Right cardiac atrium (tissue), 5 donors: ENCODE results near the gene PRSS36. TPM values are rescaled to one million over a fixed set of nuclear protein-coding genes. Genes with fewer than 3 reads are reported as not detected.
"Not testable (repeated sequence)": the region's sequence is repeated elsewhere in the genome, so short reads cannot be mapped to it uniquely, and the experiment has no call there.

Experiments used
- ATAC-seq, 2 donors: fragments of 200-7000 bp; cut with Tn5 transposase; one replicate each; pipeline versions ENCODE4 v1.8.0 to v1.9.1; 2020; ENCODE audit warnings: moderate library complexity in 2 of 2, mild to moderate bottlenecking in 1 of 2
- DNase-seq, 3 donors: peaks; one replicate each; pipeline ENCODE4 v3.0.0-alpha.2; 2020
- H3K27ac ChIP-seq: one replicate; pipeline ENCODE4 v1.5.1; 2013; ENCODE audit warnings: mild to moderate bottlenecking, low read length, control low read depth, moderate library complexity
- H3K27me3 ChIP-seq: one replicate; pipeline ENCODE4 v1.6.1; 2013; ENCODE audit not compliant: control insufficient read depth, insufficient read depth
- H3K4me1 ChIP-seq: one replicate; pipeline ENCODE4 v1.6.1; 2013; ENCODE audit warnings: low read length; ENCODE audit not compliant: control insufficient read depth, insufficient read depth
- H3K4me3 ChIP-seq: one replicate; pipeline ENCODE4 v1.5.1; 2013; ENCODE audit warnings: low read length, control low read depth
- H3K9me3 ChIP-seq: one replicate; pipeline ENCODE4 v1.6.1; 2013; ENCODE audit warnings: low read length; ENCODE audit not compliant: control insufficient read depth
- WGBS: extraction: QIAGEN DNeasy Blood & Tissue Kit; methylation state at CpG from one replicate; pipeline ENCODE4 v1.1.7; 2013; 5-methylcytosine and 5-hydroxymethylcytosine counted together
- intact Hi-C, 4 donors: fragments of 100-400 bp; cut with DNase I; formaldehyde crosslinking; loops; one replicate each; pipeline versions ENCODE4 v1.11.0 to v1.14.0; 2022 to 2023
- polyA plus RNA-seq: library from polyadenylated mRNA; stranded (reverse); fragments of 200-250 nt; gene quantifications from one replicate; pipeline ENCODE4 v1.2.3, GENCODE V29; 2013
- total RNA-seq, 4 donors: library from RNA; stranded (reverse); fragmentation: NEBNext Ultra II Directional; extraction: Animal tissue kit (Norgen Biotek cat#: 25700); gene quantifications; one replicate each; pipeline ENCODE4 v1.2.1, GENCODE V29; 2021
- donor health status: healthy with polysubstance abuse.
- donor health status: DM: no; HTN: yes; CAD: no.
- donor health status: DM: no; HTN: no; CAD: no.
- donor health status: DM: no; HTN: yes; CAD: no; lungs with severe emphysema.
- donor health status: DM: yes; HTN: yes; CAD: no.

Gene PRSS36
- total and polyA plus RNA-seq, 5 donors, result 1.1 to 2.2 (median 1.7) TPM

- WGBS, result 22% methylated on average over 7 of the region's 7 CpGs
- no peak for DNase-seq
- intact Hi-C loops, result no loop called here
- ATAC-seq, result no peak
- no peak overlapping the region for H3K4me3 ChIP-seq
- peaks cover 8% of the 10 kb centered on the region for H3K4me1 ChIP-seq
- H3K27ac ChIP-seq, result no peak overlapping the region
- no peaks in the 10 kb centered on the region for H3K27me3 ChIP-seq
- H3K9me3 ChIP-seq, result no peaks in the 10 kb centered on the region
Observed at GRCh38 chr16:31182391-31182790, 32.5 kb upstream of the PRSS36 start.

- intact Hi-C loops, result no loop called here
- Histone ChIP-seq H3K4me1 (peaks cover 8% of the 10 kb centered on the region), H3K9me3 (no peaks in the 10 kb centered on the region), H3K27ac (no peak overlapping the region), H3K4me3 (peak overlapping the region; percentile 63), H3K27me3 (no peaks in the 10 kb centered on the region)
- peak; percentile 46 to 80 (median 74) for DNase-seq
- ATAC-seq, result peak in 1 of 2 donors; percentile 43
- 5% methylated on average over 31 of the region's 31 CpGs for WGBS
Observed at GRCh38 chr16:31181102-31181830, 31.4 kb upstream of the PRSS36 start.

GRCh38 chr16:31179747-31180459 is 30.0 kb upstream of the PRSS36 start, which contains the start of gene FUS:
Gene FUS (plus strand): TSS chr16:31180139. CDS start chr16:31180215, 76 bp downstream.
- DNase-seq (peak; percentile 91 to 96 (median 96)), ATAC-seq (peak; percentile 87 to 91)
- H3K4me3 ChIP-seq, result peak within 1 kb of the TSS; percentile 63
- H3K4me1 ChIP-seq, result peaks cover 8% of the 10 kb centered on the region
- H3K9me3 ChIP-seq, result no peaks in the 10 kb centered on the region
- under 1% methylated on average over 69 of the region's 69 CpGs for WGBS
- no peaks in the 10 kb centered on the region for H3K27me3 ChIP-seq
- intact Hi-C loops, result no loop called here
- peak within 1 kb of the TSS; percentile 86 for H3K27ac ChIP-seq

GRCh38 chr16:31179219-31179746 is 29.4 kb upstream of the PRSS36 start:
- no peak for DNase-seq
- intact Hi-C loops, result no loop called here
- no peaks in the 10 kb centered on the region for H3K9me3 ChIP-seq
- H3K27me3 ChIP-seq, result no peaks in the 10 kb centered on the region
- 1% methylated on average over 27 of the region's 27 CpGs for WGBS
- peaks cover 8% of the 10 kb centered on the region for H3K4me1 ChIP-seq
- H3K27ac ChIP-seq, result peak overlapping the region; percentile 86
- H3K4me3 ChIP-seq, result peak overlapping the region; percentile 63
- peak; percentile 10 for ATAC-seq

- no peak overlapping the region for H3K4me3 ChIP-seq
- no peaks in the 10 kb centered on the region for H3K4me1 ChIP-seq
- intact Hi-C loops, result no loop called here
- 76% methylated on average over 3 of the region's 3 CpGs for WGBS
- H3K9me3 ChIP-seq, result no peaks in the 10 kb centered on the region
- H3K27me3 ChIP-seq, result no peaks in the 10 kb centered on the region
- no peak overlapping the region for H3K27ac ChIP-seq
- ATAC-seq, result no peak
- DNase-seq, result no peak
Observed at GRCh38 chr16:31177136-31177535, 27.3 kb upstream of the PRSS36 start.

GRCh38 chr16:31170048-31170447 is 20.2 kb upstream of the PRSS36 start:
- intact Hi-C loops, H3K9me3 ChIP-seq, DNase-seq, H3K27me3 ChIP-seq, H3K4me3 ChIP-seq, H3K4me1 ChIP-seq: not testable (repeated sequence)
- WGBS, result no CpG with 5 or more reads among the region's 2 CpGs
- peak overlapping the region; percentile 81 for H3K27ac ChIP-seq
- peak; percentile 89 to 91 for ATAC-seq

- no peaks in the 10 kb centered on the region for H3K9me3 ChIP-seq
- H3K27me3 ChIP-seq, result no peaks in the 10 kb centered on the region
- no peak overlapping the region for H3K4me3 ChIP-seq
- no peaks in the 10 kb centered on the region for H3K4me1 ChIP-seq
- 63% methylated on average over 2 of the region's 2 CpGs for WGBS
- DNase-seq (no peak), ATAC-seq (no peak)
- H3K27ac ChIP-seq, result no peak overlapping the region
- intact Hi-C loops, result no loop called here
Observed at GRCh38 chr16:31168848-31169247, 19.0 kb upstream of the PRSS36 start.

GRCh38 chr16:31167315-31167714 is 17.4 kb upstream of the PRSS36 start:
- WGBS, result 93% methylated on average over 8 of the region's 8 CpGs
- intact Hi-C loops, result no loop called here
- ATAC-seq (no peak), DNase-seq (no peak)
- no peaks in the 10 kb centered on the region for H3K9me3 ChIP-seq
- H3K4me1 ChIP-seq, result no peaks in the 10 kb centered on the region
- no peak overlapping the region for H3K27ac ChIP-seq
- no peak overlapping the region for H3K4me3 ChIP-seq
- no peaks in the 10 kb centered on the region for H3K27me3 ChIP-seq

- intact Hi-C loops, result no loop called here
- H3K9me3 ChIP-seq, result no peaks in the 10 kb centered on the region
- H3K4me3 ChIP-seq, result no peak overlapping the region
- no peak overlapping the region for H3K27ac ChIP-seq
- DNase-seq (peak in 2 of 3 donors; percentile 71 to 72), ATAC-seq (peak; percentile 62 to 66)
- no peaks in the 10 kb centered on the region for H3K27me3 ChIP-seq
- WGBS, result 30% methylated on average over 8 of the region's 8 CpGs
- H3K4me1 ChIP-seq, result no peaks in the 10 kb centered on the region
Observed at GRCh38 chr16:31157136-31157535, 7.3 kb upstream of the PRSS36 start.

GRCh38 chr16:31150976-31151375 is 1.1 kb upstream of the PRSS36 start:
- H3K27me3 ChIP-seq, H3K9me3 ChIP-seq, DNase-seq, intact Hi-C loops, H3K4me3 ChIP-seq, ATAC-seq, H3K4me1 ChIP-seq, H3K27ac ChIP-seq: not testable (repeated sequence)
- 80% methylated on average over 6 of the region's 6 CpGs for WGBS

GRCh38 chr16:31149332-31149731 is 534 bp downstream of the PRSS36 start:
- no peaks in the 10 kb centered on the region for H3K9me3 ChIP-seq
- H3K4me3 ChIP-seq, result no peak overlapping the region
- DNase-seq (no peak), ATAC-seq (peak in 1 of 2 donors; percentile 23)
- H3K4me1 ChIP-seq, result no peaks in the 10 kb centered on the region
- H3K27me3 ChIP-seq, result no peaks in the 10 kb centered on the region
- WGBS, result 58% methylated on average over 5 of the region's 5 CpGs
- no peak overlapping the region for H3K27ac ChIP-seq
- intact Hi-C loops, result loop anchor here in 1 of 4 donors (10.0 kb wide), 1 partner anchor 165 kb away; the partner anchor contains the start of gene HSD3B7
